Stimulated activated CD4-positive, alpha-beta T cell treated with anti-CD3 and anti-CD28 coated beads, Interleukin-12 subunit alpha, Interleukin-12 subunit beta, amount 100 ng/mL, for 4 hours (primary cell): Measurements from ENCODE around the gene TTC23.
"Not testable (repeated sequence)": the region's sequence is repeated elsewhere in the genome, so short reads cannot be mapped to it uniquely, and the experiment has no call there.

ENCODE experiments used
- DNase-seq: peaks from one replicate; pipeline ENCODE4 v3.0.0-alpha.2; 2020

Gene TTC23

DNA sequence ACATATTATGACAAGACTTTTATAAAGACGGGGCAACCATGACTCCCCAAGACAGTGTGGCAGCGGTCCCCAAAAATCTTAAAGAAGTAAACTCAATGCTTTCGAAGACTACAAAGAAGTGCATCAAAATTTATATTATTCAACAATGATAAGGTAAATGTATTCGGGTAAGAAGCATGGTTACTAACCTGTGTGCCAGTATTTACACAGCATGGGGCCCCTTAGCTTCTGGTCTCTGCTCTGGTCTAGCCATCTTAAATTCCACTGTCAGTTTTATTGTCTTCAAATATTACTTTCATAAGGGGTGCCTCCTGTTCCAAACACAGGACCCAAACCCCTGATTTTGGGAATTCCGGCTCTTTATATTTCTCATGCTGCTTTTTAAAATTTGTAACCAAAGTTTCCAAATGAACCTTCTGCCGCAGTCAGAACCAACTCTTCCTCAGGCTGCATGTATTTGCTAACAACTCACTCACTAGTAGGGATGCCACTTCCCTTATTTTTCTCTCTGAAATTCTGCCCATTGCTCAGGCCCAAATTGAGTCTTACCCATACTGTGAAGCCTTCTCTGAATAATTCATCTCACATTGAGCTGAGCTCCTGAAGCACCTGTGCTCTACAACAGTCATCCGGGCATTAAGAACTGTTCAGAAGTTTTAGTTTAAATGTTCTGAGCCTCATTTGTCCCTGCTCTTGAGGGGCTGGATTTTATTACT, 1.2 kb downstream of the TTC23 start:
- DNase-seq: no peak

DNA sequence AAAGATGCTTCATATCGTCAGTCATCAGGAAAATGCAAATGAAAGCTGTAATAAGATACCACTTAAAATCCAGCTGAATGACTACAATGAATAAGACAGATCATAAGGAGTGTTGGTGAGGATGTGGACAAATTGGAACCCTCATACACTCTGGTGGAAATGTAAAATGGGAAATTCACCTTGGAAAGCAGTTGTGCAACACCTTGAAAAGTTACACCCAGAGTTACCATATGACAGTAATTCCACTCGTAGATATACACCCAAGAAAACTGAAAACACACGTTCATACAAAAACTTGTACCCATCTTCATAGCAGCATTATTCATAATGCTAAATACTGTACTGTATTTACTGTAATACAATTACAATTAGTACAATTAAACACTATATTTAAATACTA, 2.3 kb downstream of the TTC23 start:
- DNase-seq: no peak

DNA sequence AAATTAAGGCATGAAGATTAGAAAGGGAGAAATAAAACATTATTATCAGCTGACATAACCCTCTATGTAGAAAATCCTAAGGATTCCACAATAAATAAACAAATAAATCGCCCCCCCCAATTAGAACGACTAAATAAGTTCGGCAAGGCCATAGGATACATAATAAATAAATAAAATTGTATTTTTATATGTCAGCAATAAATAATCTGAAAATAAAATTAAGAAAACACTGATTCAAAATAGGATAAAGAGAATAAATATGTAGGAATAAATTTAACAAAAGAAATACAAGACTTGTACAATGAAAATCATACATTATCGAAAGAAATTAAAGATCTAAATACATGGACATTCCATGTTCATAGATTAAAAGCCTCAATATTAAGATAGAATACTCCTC, 5.1 kb downstream of the TTC23 start:
- DNase-seq: no peak

DNA sequence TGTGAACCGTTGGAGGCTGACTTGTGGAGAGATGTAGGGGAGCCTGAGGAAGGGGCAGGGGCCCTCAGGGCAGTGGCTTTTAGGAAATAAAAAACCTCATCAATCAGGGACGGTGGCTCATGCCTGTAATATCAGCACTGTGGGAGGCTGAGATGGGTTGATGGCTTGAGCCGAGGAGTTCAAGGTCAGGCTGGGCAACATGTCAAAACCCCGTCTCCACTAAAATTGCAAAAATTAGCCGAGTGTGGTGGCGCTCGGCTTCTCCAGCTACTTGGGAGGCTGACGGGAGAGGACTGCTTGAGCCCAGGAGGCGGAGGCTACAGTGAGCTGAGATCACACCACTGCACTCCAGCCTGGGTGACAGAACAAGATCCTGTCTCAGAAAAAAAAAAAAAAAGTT, 7.6 kb downstream of the TTC23 start:
- DNase-seq: no peak

DNA sequence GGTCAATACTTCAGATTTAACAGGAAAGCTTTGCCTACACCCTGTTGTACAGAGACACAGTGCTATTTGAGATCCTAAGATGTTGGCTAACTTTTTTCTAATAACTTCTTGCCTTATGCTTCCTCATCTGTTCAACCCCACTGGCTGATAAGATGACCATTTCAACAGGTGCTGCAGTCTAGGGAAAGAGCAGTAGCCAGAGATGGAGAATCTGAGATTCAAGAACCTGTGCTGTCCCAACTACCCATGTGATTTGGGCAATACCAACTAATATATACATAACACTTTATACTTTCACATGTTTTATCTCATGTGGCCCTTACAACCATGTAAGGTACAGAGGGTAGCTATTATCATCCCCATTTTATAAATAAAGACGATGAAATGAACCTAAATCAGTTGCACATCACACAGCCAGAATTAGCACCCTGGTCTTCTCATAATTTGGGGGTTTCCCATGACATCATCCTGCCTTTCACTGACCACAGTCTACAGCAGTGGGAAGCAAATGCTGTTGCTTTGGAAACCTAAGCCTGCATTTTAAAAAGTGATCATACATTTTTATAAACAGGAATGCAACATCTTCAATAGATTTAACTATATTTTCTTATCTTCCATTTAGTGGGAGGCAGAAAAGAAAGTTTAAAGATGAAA, 9.7 kb downstream of the TTC23 start:
- DNase-seq: no peak

DNA sequence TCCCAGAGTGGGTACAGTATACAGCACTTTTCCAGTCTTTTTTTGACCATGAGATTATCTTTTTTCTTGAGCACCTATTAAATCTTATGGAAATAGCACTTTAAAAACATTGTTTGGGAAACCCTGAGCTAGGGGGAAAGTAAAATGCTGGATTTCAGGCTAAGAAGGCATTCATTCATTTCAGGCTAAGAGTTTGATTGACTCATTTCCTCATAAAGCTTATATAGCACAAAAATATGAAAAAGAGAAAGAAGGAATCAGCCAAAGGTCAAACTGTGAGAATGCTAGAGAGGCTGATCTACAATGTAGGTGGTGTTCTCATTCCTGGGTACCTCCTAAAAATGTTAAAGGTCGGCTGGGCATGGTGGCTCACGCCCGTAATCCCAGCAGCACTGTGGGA, 10.5 kb downstream of the TTC23 start:
- DNase-seq: no peak

DNA sequence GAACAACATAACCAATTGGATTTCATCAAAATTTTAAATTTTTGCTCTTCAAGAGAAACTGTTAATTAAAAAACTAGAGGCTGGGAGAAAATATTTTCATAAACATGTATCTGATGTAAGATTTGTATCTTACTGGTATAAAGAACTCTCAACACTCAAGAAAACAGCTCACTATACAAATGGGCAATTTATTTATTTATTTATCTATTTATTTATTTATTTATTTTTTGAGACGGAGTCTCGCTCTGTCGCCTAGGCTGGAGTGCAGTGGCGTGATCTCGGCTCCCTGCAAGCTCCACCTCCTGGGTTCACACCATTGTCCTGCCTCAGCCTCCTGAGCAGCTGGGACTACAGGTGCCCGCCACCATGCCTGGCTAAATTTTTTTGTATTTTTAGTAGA, 15.2 kb downstream of the TTC23 start:
- not testable (repeated sequence) for DNase-seq

DNA sequence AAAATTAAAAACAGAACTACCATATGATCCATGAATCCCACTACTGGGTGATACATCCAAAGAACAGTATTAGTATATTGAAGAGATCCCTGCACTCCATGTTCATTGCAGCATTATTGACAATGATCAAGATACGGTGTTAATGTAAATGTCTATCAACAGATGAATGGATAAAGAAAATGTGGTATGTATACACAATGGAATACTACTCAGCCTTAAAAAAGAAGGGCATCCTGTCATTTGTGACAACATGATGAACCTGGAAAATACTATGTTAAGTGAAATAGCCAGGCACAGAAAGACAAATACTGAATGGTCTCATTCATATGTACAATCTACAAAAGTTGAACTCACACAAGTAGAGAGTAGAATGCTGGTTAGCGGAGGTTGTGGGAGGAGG, 16.6 kb downstream of the TTC23 start:
- DNase-seq: no peak

DNA sequence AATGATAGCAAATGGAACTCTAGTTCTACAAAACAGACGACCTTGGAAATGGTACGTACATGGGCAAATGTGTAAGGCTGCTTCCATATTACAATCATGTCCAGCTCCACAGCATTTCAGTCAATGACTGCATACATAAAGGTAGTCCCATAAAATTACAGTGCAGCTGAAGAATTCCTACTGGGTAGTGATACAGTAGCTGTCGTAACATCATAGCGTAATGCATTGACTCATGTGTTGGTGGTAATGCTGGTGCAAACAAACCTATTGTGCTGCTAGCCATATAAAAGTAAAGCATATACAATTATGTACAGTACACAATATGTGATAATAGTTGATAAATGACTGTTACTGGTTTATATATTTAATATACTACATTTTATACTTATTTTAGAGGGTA, 18.5 kb downstream of the TTC23 start:
- no peak for DNase-seq

DNA sequence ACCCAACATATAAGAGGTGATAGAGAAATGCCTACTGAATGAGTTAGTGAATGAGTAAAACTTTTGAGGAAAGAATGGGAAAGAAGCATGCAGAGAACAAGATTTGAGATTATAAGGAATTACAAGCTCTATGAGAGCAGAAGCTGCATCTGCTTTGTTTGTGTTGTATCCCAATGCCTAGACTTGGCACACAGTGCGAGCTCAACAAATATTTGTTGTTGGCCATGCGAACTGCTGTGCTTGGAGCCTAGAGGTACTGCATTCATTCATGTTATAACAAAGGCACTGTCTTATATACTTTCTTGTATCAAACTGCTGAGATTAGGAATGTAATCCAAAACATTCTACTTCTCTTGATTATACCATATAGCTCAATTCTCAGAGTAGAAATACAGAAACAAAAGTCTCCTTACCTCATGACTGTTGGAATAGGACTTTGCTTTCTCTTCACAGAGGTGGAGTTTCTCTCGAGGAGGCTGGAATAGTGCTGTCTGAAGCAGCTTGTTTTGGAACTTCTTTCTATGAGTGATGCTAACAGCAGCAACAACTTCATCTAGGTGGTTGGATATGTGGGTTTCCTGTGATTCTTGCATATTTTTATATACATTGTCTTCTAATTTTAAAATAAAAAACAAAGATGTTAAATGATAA, 21.1 kb downstream of the TTC23 start:
- DNase-seq: no peak

DNA sequence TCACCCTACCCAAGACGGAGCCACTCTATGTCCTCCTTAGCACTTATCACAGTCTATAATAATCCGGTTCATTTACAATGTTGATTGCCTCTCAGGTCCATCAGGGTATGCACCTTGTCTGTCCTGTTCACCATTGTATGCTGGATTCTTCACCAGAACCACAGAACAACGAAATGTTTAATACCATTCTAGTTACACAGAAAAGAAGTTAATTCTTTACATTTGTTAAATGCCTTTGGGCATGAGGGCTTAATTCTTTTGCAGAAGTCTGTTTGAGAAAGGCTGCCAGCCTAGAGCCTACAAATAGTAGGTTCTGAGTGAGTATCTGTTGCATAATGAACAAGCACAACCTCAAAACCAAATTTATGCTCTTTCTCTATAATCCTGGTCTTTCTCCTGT, 22.6 kb downstream of the TTC23 start:
- no peak for DNase-seq

DNA sequence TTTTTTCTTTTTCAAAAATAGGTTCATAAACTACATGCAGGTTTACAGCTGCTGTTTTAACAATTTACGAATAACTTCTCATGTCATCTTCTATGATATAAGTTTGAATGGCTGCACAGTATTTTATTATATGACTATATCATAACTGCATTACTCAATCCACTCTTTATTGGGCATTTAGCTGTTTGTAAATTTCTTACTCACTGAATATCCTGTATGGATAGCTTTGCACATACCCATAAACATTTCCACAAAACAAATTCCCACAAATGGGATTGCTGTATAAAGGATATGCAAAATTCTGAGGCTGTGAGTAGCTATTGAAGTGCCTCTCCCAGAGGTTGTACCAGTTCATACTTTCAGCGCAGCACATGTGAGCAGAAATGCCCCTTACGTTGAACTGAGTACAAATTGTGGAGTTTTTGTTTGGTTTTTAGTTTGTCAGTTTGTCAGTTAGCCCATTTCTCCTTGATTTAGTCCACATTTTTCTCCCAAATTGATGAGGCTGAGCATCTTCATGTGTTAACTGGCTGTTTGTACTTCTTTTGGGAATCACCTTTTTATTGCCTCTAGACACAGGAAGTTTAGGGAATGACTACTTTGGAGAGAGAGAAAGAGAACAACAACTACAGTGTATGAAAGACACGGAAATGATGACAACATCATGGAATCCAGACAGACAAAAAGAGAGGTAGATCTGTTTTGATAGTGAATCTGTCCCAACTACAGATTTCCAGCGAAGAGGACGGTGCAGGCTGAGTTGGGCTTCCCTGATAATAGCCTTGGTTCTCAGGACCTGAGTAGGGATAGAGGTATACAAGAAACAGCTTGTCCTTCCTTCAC, 24.8 kb downstream of the TTC23 start:
- DNase-seq: no peak

DNA sequence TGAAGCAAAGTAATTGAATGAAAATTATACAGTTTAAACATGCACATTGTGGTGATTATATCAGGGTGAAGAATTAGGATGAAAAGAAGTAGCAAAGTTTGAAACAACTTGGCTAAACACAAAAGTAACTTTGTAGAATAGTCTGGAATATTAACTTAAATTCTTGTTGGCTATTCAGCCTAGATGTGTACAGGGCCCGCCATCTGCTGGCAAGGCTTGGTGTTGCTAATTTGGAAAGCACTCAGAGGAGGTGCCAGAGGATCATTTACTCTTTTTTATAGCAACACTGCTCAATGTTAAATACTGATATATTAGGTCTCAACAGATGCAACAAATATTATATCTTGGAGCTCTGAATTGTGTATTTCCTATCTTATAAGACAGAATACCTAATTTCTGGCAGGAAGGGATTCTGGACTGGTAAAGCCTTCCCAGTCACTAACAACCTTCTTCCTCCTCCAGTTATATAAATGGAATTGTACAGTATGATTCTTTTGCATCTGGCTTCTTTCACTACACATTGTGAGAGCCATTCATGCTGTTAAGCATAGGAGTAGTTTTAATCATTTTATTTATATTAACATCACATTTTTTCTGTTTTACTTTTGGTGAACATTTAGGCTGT, 36.1 kb downstream of the TTC23 start:
- DNase-seq: peak; percentile 58

DNA sequence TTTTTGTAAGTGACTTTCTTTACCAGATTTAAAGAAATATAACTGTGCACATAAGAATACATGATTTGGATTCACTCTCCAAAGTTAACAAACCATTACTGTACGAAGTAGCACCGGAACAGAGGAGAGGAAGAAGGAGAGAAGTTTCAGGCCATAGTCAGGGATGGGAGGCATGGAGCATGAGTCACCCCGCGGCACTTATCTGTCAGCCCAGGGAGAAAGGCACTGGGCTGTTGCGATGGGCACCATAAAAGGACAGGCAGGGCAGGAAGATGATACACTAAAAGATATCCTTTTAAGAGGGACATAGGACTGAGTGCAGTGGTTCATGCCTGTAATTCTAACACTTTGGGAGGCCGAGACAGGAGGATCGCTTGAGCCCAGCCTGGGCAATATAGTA, 37.0 kb downstream of the TTC23 start:
- no peak for DNase-seq

DNA sequence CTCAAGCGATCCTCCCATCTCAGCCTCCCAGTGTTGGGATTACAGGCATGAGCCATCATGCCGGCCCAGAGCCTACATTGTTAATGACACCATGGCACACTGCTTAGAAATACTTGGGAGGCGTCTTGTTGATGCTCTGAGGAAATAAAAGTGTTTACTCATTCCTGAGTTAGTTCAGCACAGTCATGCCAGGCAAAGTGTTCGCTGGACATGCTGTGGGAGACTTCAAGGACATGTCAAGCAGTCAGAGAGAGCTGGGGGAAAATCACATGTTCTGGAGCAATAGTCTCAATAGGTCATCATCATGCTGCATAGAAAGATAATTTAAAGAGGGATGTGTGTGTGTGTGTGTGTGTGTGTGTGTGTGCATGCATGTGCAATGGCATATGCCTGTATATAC, 37.5 kb downstream of the TTC23 start:
- DNase-seq: no peak

DNA sequence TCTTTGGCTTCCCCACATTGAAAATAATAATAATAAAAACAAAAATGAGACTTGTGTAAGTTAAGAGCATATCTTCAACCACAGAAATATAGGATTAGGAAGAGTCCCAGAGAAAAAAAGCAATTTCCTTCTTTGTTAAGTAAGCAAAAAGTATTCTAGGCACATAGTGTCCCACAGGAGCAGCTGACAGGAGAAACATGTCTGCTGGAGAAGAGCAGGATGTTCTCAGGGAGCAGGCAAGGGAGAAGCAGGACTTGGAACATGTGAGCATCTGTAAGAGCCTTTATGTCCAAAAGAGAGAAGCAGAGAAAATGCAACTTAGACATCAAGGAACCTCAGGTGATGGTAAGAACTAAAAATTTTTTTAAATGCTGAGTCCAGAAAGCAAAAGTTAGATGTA, 39.0 kb downstream of the TTC23 start:
- no peak for DNase-seq

DNA sequence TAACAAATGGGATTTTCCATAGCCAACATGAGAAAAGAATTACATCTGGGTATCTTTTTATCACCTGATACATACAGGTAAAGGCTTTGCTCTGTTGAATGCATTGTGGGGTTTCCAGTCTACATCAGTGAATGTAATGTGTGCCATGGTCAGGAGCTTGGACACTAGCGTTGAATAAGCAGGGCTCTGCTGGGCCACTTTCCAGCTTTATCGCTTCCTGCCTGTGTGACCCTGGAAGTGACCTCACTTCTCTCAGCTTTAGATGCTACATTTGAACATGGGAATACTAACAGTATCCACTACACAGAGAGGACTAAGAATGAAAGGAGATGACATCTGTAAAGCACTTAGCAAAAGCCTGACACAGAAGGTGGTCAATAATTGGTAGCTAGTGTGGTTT, 40.1 kb downstream of the TTC23 start:
- DNase-seq: no peak

DNA sequence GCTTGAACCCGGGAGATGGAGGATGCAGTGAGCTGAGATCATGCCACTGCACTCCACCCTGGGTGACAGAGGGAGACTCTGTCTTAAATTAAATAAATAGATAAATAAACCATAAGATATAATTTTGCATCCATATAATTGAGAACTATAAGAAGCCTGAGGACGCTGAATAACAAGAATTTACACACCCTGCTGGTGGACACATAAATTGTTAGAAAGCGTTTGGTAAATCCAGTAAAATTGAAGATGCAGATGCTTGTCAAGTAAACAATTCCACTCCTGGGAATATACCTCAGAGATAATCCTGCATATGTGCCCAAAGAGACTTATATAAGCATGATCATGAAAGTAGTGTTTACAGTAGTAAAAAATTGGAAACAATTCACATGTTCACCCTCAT, 41.7 kb downstream of the TTC23 start:
- DNase-seq: no peak

DNA sequence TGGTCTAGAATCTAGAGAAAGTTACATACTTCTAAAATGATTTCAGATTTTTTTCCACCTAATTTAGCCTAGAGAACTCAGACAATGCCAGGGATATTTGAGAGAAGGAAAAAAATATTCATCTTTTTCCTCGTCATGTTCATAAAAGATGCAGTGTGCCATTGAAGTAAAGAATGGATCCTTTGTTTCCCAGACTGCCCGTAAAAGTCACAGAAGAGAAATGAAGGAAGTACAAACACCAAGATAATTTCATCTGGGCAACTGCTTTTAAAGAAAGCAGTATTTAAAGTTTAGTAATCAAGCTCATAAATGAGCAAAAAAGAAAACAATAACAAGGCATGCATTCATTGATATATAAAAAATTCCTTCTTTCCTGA, 47.2 kb downstream of the TTC23 start:
- no peak for DNase-seq

DNA sequence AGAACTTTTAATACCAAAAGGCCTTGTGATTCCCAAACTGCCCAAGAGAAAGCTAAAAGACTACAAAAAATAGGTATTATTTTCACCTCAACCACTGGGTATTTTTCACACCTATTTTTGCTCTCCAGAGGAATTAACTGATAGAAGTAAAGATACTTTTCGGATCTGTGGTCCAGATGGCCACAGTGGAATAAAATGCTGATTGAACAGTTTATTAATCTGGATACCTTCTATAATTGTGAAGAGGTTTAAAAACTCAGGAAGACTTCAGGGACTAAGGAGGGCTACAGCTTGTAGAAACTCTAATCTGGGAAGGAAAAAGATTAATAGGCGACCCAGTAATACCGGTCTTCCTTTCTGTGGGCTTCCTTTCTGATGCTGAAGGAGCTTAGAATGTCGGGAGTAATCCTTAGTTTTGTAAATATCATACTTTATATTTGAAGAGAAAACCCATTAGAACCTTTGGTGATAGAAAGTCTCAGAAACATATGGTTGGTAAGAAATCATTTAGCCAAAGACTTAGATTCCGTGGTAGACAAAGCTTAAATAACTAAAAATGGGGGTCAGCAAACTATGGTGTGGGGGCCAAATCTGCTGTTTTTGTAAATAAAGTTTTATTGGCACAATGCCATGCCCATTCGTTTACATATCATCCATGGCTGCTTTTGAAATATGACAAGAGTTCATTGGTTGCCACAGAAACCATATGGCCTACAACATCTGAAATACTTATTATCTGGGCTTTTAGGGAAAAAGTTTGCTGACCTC, 47.8 kb downstream of the TTC23 start:
- DNase-seq: no peak

DNA sequence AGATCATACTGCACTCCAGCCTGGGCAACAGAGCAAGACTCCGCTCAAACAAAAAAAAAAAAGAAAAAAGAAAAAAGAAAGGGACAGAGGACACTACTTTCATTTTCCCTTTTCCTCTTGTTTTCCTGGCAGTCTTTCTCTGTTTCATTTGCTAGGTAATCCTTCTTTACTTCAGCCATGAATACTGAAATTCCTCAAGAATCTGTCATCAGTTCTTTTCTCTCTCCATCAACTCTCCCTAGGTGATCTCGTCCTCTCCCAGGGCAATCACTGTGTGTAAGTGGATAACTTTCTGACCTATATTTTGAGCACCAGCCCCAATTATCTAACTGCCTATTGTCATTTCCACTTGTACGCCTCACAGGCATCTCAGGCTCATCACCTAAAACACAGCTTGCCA, 51.5 kb downstream of the TTC23 start:
- no peak for DNase-seq

DNA sequence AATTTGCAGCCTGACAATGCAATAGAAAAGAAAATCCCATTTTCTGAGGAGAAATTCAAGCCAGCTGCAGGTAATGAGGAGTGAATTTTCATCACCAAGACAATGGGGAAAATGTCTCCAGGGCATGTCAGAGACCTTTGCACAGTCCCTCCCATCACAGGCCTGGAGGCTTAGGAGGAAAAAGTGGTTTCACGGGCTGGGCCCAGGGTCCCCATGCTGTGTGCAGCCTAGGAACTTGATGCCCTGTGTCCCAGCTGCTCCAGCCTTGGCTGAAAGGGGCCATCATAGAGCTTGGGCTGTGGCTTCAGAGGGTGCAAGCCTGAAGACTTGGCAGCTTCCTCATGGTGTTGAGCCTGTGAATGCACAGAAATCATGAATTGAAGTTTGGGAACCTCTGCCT, 57.2 kb downstream of the TTC23 start:
- DNase-seq: not testable (repeated sequence)
